Stimulated activated CD8-positive, alpha-beta memory T cell treated with anti-CD3 and anti-CD28 coated beads, Interleukin-4, amount 100 ng/mL, for 1 hour (primary cell): ENCODE measurements around the gene USP36.

Experiments used
- DNase-seq, 2 donors: peaks; one replicate each; pipeline ENCODE4 v3.0.0-alpha.2; 2020; ENCODE audit warnings: low read depth in 2 of 2, low spot score in 1 of 2

USP36 gene

GRCh38 chr17:78746263-78746948 lies 94.2 kb downstream of the USP36 start:
- DNase-seq, result no peak
